ENCODE measurements around the gene VANGL1.

GRCh38 chr1:115596080-115596780 lies 45.5 kb upstream of the VANGL1 start:
- no peak for TF ChIP-seq EZH2 (IDR thresholded peaks at IDR 0.05)
- TF ChIP-seq POLR2AphosphoS5 (IDR thresholded peaks at IDR 0.05; ENCODE audit: borderline replicate concordance, low read depth, low read length), result no peak
- TF ChIP-seq FOXP2 (optimal IDR thresholded peaks at IDR 0.05; ENCODE audit: control extremely low read depth, extremely low read length, insufficient read depth), result no peak
